ENCODE results near the gene PCSK6. TPM values are rescaled to one million over a fixed set of nuclear protein-coding genes. Genes with fewer than 3 reads are reported as not detected.

The PCSK6 gene
- total RNA-seq, 1 donor from 2014 or later = 16.6 TPM

- H3K9me3 ChIP-seq = no peaks in the 10 kb centered on the region
- no peak for TF ChIP-seq CTCF (IDR thresholded peaks at IDR 0.05)
- no peaks in the 10 kb centered on the region for H3K36me3 ChIP-seq
- no peaks in the 10 kb centered on the region for H3K27me3 ChIP-seq
- intact Hi-C loops (cut with DNase I) = no loop called here
- ATAC-seq (no peak), DNase-seq (no peak)
- no peaks in the 10 kb centered on the region for H3K4me1 ChIP-seq
- H3K27ac ChIP-seq = no peak overlapping the region
- no peak overlapping the region for H3K4me3 ChIP-seq
These were observed 94.9 kb downstream of the PCSK6 start for GRCh38 chr15:101394654-101395053.

GRCh38 chr15:101394056-101394630 lies 95.4 kb downstream of the PCSK6 start:
- Histone ChIP-seq H3K27ac (no peak overlapping the region), H3K36me3 (no peaks in the 10 kb centered on the region), H3K4me1 (no peaks in the 10 kb centered on the region), H3K27me3 (no peaks in the 10 kb centered on the region), H3K4me3 (no peak overlapping the region), H3K9me3 (no peaks in the 10 kb centered on the region)
- no peak for TF ChIP-seq CTCF (IDR thresholded peaks at IDR 0.05)
- intact Hi-C loops (cut with DNase I) = no loop called here
- ATAC-seq = no peak
- DNase-seq = no peak

GRCh38 chr15:101393172-101393571 lies 96.3 kb downstream of the PCSK6 start:
- DNase-seq = peak; percentile 56
- Histone ChIP-seq H3K36me3 (no peaks in the 10 kb centered on the region), H3K9me3 (no peaks in the 10 kb centered on the region), H3K27me3 (no peaks in the 10 kb centered on the region), H3K4me3 (no peak overlapping the region), H3K4me1 (no peaks in the 10 kb centered on the region), H3K27ac (no peak overlapping the region)
- no peak for TF ChIP-seq CTCF (IDR thresholded peaks at IDR 0.05)
- intact Hi-C loops (cut with DNase I) = no loop called here
- ATAC-seq = no peak

GRCh38 chr15:101391981-101392640 lies 97.4 kb downstream of the PCSK6 start:
- intact Hi-C loops (cut with DNase I) = no loop called here

GRCh38 chr15:101391431-101391830 lies 98.1 kb downstream of the PCSK6 start:
- no peaks in the 10 kb centered on the region for H3K9me3 ChIP-seq
- intact Hi-C loops (cut with DNase I) = no loop called here
- no peaks in the 10 kb centered on the region for H3K27me3 ChIP-seq
- ATAC-seq = no peak
- H3K27ac ChIP-seq = no peak overlapping the region
- TF ChIP-seq CTCF (IDR thresholded peaks at IDR 0.05) = no peak
- H3K4me1 ChIP-seq = no peaks in the 10 kb centered on the region
- no peak overlapping the region for H3K4me3 ChIP-seq
- H3K36me3 ChIP-seq = no peaks in the 10 kb centered on the region
- DNase-seq = no peak

More at GRCh38 chr15:101391981-101392640, 97.4 kb downstream of the PCSK6 start:
- Histone ChIP-seq H3K36me3 (no peaks in the 10 kb centered on the region), H3K4me1 (no peaks in the 10 kb centered on the region), H3K9me3 (no peaks in the 10 kb centered on the region), H3K27ac (no peak overlapping the region), H3K27me3 (no peaks in the 10 kb centered on the region), H3K4me3 (no peak overlapping the region)
- ATAC-seq (no peak), DNase-seq (no peak)
- no peak for TF ChIP-seq CTCF (IDR thresholded peaks at IDR 0.05)
